ENCODE measurements around the gene SUMO2. TPM values are rescaled to one million over a fixed set of nuclear protein-coding genes. Genes with fewer than 3 reads are reported as not detected.

The SUMO2 gene
- total and polyA plus RNA-seq, 2 experiments from 2014 or later = 139 to 890 TPM

DNA sequence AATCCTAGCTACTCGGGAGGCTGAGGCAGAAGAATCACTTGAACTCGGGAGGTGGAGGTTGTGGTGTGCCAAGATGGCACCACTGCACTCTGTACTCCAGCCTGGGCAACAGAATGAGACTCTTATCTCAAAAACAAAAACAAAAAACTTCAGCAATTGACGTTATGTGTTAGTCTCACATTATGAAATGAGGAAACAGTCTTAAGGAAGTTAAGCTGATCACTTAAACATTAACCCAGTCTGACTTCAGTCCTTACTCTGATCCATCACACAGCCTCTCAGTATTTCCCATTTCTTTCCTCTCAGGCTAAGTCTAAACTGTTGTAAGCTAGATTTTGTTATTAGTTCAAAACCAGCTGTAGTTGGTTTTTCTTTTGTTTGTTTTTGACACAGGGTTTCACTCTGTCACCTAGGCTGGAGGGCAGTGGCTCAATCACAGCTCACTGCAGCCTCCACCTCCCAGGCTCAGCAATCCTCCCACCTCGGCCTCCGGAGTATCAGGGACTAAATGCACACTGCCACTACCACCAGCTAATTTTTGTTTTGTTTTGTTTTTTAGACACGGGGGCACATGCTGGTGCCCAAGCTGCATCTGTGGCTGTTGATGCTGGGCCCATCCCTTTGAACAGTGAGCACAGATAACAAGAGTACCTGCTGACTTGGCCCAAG is 34.7 kb downstream of the SUMO2 start:
- H2AFZ ChIP-seq = no peak overlapping the region
- H3K4me1 ChIP-seq (ENCODE audit: insufficient read depth) = peaks cover 14% of the 10 kb centered on the region
- H3K27me3 Mint-ChIP-seq (ENCODE audit: insufficient read depth, low read depth, poor library complexity) = peaks cover 5% of the 10 kb centered on the region
- H3K36me3 Mint-ChIP-seq (ENCODE audit: low read depth) = peaks cover 77% of the 10 kb centered on the region
- DNase-seq (ENCODE audit: low spot score) (no peak), ATAC-seq (no peak)
- H3K9me3 Mint-ChIP-seq = no peaks in the 10 kb centered on the region
- peaks cover 17% of the 10 kb centered on the region for H3K4me1 Mint-ChIP-seq
- no peak overlapping the region for H3K27ac Mint-ChIP-seq
- H3K27ac ChIP-seq (ENCODE audit: low read depth) = peak overlapping the region; percentile 63; the same call in 1 of the 2 replicates
- peaks cover 44% of the 10 kb centered on the region for H3F3A ChIP-seq (replicated peaks; ENCODE audit: low read depth)
- H3K4me2 ChIP-seq = no peak overlapping the region
- peaks cover 82% of the 10 kb centered on the region for H3K79me2 ChIP-seq (replicated peaks; ENCODE audit: insufficient read depth)
- H3K27me3 ChIP-seq (ENCODE audit: insufficient read depth) = no peaks in the 10 kb centered on the region
- H4K20me1 ChIP-seq (replicated peaks; ENCODE audit: insufficient read depth) = peaks cover 71% of the 10 kb centered on the region
- no peak overlapping the region for H3K4me3 ChIP-seq
- peaks cover 56% of the 10 kb centered on the region for H3K36me3 ChIP-seq (ENCODE audit: insufficient read depth)
- H3K9me2 ChIP-seq (ENCODE audit: insufficient read depth) = no peaks in the 10 kb centered on the region
- H3K4me3 Mint-ChIP-seq = no peak overlapping the region
- TF ChIP-seq EZH2 (IDR thresholded peaks at IDR 0.05; ENCODE audit: low read depth, unreplicated experiment) = no peak
- TF ChIP-seq, protein P1, sequence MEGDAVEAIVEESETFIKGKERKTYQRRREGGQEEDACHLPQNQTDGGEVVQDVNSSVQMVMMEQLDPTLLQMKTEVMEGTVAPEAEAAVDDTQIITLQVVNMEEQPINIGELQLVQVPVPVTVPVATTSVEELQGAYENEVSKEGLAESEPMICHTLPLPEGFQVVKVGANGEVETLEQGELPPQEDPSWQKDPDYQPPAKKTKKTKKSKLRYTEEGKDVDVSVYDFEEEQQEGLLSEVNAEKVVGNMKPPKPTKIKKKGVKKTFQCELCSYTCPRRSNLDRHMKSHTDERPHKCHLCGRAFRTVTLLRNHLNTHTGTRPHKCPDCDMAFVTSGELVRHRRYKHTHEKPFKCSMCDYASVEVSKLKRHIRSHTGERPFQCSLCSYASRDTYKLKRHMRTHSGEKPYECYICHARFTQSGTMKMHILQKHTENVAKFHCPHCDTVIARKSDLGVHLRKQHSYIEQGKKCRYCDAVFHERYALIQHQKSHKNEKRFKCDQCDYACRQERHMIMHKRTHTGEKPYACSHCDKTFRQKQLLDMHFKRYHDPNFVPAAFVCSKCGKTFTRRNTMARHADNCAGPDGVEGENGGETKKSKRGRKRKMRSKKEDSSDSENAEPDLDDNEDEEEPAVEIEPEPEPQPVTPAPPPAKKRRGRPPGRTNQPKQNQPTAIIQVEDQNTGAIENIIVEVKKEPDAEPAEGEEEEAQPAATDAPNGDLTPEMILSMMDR (conservative IDR thresholded peaks at IDR 0.05; ENCODE audit: low read depth in 2 of 2) = no peak
- TF ChIP-seq ZNF114 (CRISPR knock-in tag; IDR thresholded peaks at IDR 0.05) = no peak
- TF ChIP-seq STAT1 (IDR thresholded peaks at IDR 0.05; ENCODE audit: unreplicated experiment) = no peak
- TF ChIP-seq JUNB (IDR thresholded peaks at IDR 0.05; ENCODE audit: unreplicated experiment) = no peak
- TF ChIP-seq, protein P2, sequence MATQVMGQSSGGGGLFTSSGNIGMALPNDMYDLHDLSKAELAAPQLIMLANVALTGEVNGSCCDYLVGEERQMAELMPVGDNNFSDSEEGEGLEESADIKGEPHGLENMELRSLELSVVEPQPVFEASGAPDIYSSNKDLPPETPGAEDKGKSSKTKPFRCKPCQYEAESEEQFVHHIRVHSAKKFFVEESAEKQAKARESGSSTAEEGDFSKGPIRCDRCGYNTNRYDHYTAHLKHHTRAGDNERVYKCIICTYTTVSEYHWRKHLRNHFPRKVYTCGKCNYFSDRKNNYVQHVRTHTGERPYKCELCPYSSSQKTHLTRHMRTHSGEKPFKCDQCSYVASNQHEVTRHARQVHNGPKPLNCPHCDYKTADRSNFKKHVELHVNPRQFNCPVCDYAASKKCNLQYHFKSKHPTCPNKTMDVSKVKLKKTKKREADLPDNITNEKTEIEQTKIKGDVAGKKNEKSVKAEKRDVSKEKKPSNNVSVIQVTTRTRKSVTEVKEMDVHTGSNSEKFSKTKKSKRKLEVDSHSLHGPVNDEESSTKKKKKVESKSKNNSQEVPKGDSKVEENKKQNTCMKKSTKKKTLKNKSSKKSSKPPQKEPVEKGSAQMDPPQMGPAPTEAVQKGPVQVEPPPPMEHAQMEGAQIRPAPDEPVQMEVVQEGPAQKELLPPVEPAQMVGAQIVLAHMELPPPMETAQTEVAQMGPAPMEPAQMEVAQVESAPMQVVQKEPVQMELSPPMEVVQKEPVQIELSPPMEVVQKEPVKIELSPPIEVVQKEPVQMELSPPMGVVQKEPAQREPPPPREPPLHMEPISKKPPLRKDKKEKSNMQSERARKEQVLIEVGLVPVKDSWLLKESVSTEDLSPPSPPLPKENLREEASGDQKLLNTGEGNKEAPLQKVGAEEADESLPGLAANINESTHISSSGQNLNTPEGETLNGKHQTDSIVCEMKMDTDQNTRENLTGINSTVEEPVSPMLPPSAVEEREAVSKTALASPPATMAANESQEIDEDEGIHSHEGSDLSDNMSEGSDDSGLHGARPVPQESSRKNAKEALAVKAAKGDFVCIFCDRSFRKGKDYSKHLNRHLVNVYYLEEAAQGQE (IDR thresholded peaks at IDR 0.05; ENCODE audit: unreplicated experiment) = no peak
- TF ChIP-seq, protein P3, sequence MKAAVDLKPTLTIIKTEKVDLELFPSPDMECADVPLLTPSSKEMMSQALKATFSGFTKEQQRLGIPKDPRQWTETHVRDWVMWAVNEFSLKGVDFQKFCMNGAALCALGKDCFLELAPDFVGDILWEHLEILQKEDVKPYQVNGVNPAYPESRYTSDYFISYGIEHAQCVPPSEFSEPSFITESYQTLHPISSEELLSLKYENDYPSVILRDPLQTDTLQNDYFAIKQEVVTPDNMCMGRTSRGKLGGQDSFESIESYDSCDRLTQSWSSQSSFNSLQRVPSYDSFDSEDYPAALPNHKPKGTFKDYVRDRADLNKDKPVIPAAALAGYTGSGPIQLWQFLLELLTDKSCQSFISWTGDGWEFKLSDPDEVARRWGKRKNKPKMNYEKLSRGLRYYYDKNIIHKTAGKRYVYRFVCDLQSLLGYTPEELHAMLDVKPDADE (IDR thresholded peaks at IDR 0.05) = no peak
- no peak for TF ChIP-seq CREB1 (CRISPR knock-in tag; IDR thresholded peaks at IDR 0.05; ENCODE audit: low read depth)
- no peak for TF ChIP-seq EZH2phosphoT487 (IDR thresholded peaks at IDR 0.05; ENCODE audit: unreplicated experiment)

All from GM23338 (cell line).